ENCODE results near the gene TYRP1. TPM values are rescaled to one million over a fixed set of nuclear protein-coding genes. Genes with fewer than 3 reads are reported as not detected.

The TYRP1 gene
- polyA plus RNA-seq, 1 donor from 2014 or later: not detected

- Histone ChIP-seq H3K4me3 (ENCODE audit: low read length) (no peak overlapping the region), H3K9me2 (ENCODE audit: insufficient read depth, low read length) (no peaks in the 10 kb centered on the region), H2AFZ (ENCODE audit: low read depth, low read length) (no peak overlapping the region), H4K20me1 (ENCODE audit: insufficient read depth) (no peaks in the 10 kb centered on the region), H3K9ac (ENCODE audit: low read length) (no peak overlapping the region), H3K36me3 (ENCODE audit: insufficient read depth, low read length) (no peaks in the 10 kb centered on the region), H3K4me2 (ENCODE audit: low read length) (no peak overlapping the region), H3K27ac (ENCODE audit: low read length) (no peak overlapping the region), H3K79me2 (replicated peaks; ENCODE audit: insufficient read depth, low read length) (no peaks in the 10 kb centered on the region), H3F3A (ENCODE audit: insufficient read depth, low read length, poor library complexity, severe bottlenecking) (no peaks in the 10 kb centered on the region), H3K27me3 (ENCODE audit: insufficient read depth, low read depth, low read length) (no peaks in the 10 kb centered on the region), H3K9me3 (ENCODE audit: low read length) (no peaks in the 10 kb centered on the region)
- TF ChIP-seq EP300 (conservative IDR thresholded peaks at IDR 0.05; ENCODE audit: poor library complexity, severe bottlenecking) (no peak), REST (IDR thresholded peaks at IDR 0.05; ENCODE audit: borderline replicate concordance) (no peak), TAF1 (IDR thresholded peaks at IDR 0.05; ENCODE audit: low read depth) (no peak), EZH2 (IDR thresholded peaks at IDR 0.05; ENCODE audit: borderline replicate concordance, insufficient read depth, low read length, poor library complexity, severe bottlenecking) (no peak), MXI1 (conservative IDR thresholded peaks at IDR 0.05; ENCODE audit: poor library complexity, severe bottlenecking) (no peak), POLR2AphosphoS5 (IDR thresholded peaks at IDR 0.05) (no peak), SMC3 (conservative IDR thresholded peaks at IDR 0.05; ENCODE audit: poor library complexity) (no peak), RAD21 (conservative IDR thresholded peaks at IDR 0.05) (no peak), CTCF (IDR thresholded peaks at IDR 0.05; ENCODE audit: poor library complexity, severe bottlenecking) (no peak)
These were observed 37.0 kb downstream of the TYRP1 start for GRCh38 chr9:12730198-12730597.

GRCh38 chr9:12730927-12731326, 37.7 kb downstream of the TYRP1 start:
- Histone ChIP-seq H3K9me3 (ENCODE audit: low read length) (no peaks in the 10 kb centered on the region), H3K4me3 (ENCODE audit: low read length) (no peak overlapping the region)

More at GRCh38 chr9:12730927-12731326, 37.7 kb downstream of the TYRP1 start:
- H3K9me2 ChIP-seq (ENCODE audit: insufficient read depth, low read length): no peaks in the 10 kb centered on the region
- no peak overlapping the region for H2AFZ ChIP-seq (ENCODE audit: low read depth, low read length)
- H3K27ac ChIP-seq (ENCODE audit: low read length): no peak overlapping the region
- H3F3A ChIP-seq (ENCODE audit: insufficient read depth, low read length, poor library complexity, severe bottlenecking): no peaks in the 10 kb centered on the region
- H4K20me1 ChIP-seq (ENCODE audit: insufficient read depth): no peaks in the 10 kb centered on the region
- no peak overlapping the region for H3K9ac ChIP-seq (ENCODE audit: low read length)
- no peaks in the 10 kb centered on the region for H3K27me3 ChIP-seq (ENCODE audit: insufficient read depth, low read depth, low read length)
- H3K79me2 ChIP-seq (replicated peaks; ENCODE audit: insufficient read depth, low read length): no peaks in the 10 kb centered on the region
- no peaks in the 10 kb centered on the region for H3K36me3 ChIP-seq (ENCODE audit: insufficient read depth, low read length)
- no peak for TF ChIP-seq EP300 (conservative IDR thresholded peaks at IDR 0.05; ENCODE audit: poor library complexity, severe bottlenecking)
- TF ChIP-seq REST (IDR thresholded peaks at IDR 0.05; ENCODE audit: borderline replicate concordance): no peak
- no peak for TF ChIP-seq TAF1 (IDR thresholded peaks at IDR 0.05; ENCODE audit: low read depth)
- no peak for TF ChIP-seq CTCF (IDR thresholded peaks at IDR 0.05; ENCODE audit: poor library complexity, severe bottlenecking)
- TF ChIP-seq EZH2 (IDR thresholded peaks at IDR 0.05; ENCODE audit: borderline replicate concordance, insufficient read depth, low read length, poor library complexity, severe bottlenecking): no peak
- TF ChIP-seq POLR2AphosphoS5 (IDR thresholded peaks at IDR 0.05): no peak
- no peak for TF ChIP-seq SMC3 (conservative IDR thresholded peaks at IDR 0.05; ENCODE audit: poor library complexity)
- TF ChIP-seq RAD21 (conservative IDR thresholded peaks at IDR 0.05): no peak
- no peak for TF ChIP-seq MXI1 (conservative IDR thresholded peaks at IDR 0.05; ENCODE audit: poor library complexity, severe bottlenecking)
- H3K4me2 ChIP-seq (ENCODE audit: low read length): no peak overlapping the region
